ENCODE measurements around the gene CYB5RL.
"Not testable (repeated sequence)": the region's sequence is repeated elsewhere in the genome, so short reads cannot be mapped to it uniquely, and the experiment has no call there.

The CYB5RL gene

DNA sequence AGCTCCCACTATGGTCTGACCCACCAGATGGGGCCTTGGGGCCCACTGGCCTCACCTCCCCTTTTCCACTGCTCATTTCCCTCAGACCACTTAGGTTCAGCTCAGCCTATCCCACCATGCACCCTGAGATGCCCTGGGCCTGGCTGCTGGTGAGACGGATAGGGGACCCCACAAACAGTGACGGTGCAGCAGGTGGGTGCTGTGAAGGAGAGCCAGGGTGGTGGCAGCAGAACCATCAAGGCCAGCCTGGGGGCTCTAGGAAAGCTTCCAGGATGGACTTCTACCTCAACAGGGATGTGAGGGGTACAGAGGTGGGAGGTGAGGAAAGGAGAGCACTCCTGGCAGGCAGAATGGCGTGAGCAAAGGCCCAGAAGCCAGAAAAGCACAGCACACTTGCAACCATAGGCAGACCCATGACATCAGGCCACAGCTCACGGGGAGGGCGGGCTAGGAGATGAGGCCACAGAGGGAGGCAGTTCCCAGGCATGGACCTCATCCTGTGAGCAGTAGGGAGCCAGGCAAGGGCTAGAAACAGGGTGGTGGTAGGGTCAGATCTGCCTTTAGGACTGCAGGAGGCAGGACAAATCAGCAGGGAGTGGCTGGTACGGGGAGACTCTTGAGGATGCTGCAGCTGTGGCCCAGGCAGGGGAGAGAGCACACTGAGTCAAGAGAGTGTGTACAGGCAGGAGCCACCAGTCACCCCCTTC is 23.1 kb downstream of the CYB5RL start:
- Histone ChIP-seq H3K4me1 (ENCODE audit: control insufficient read depth, insufficient read depth, low read length) (no peaks in the 10 kb centered on the region), H3K9ac (ENCODE audit: low read depth, low read length) (no peak overlapping the region), H3K4me3 (ENCODE audit: low read depth, low read length) (no peak overlapping the region), H3K27me3 (ENCODE audit: control insufficient read depth, insufficient read depth, low read length) (no peaks in the 10 kb centered on the region), H3K9me3 (ENCODE audit: control insufficient read depth, insufficient read depth, low read length) (no peaks in the 10 kb centered on the region), H3K36me3 (ENCODE audit: control insufficient read depth, insufficient read depth, low read length) (no peaks in the 10 kb centered on the region)

DNA sequence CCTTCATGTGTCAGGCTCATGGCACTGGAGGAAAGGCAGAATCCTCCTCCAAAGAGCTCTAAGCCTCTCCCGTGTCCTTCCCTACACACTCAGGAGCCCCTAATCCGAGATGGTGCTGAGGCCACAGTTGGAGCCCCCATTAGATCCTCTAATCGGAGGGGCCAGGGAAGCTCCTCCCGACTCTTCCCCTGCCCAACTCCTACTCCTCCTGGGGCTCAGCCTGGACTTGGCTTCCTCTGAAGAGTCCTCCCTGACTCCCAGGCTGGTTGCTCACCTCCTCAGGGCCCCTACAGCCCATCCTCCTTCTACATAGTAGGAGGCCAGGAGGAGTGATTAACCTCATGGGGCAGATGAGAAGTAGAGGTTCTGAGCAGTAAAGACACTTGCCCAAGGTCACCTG is 25.7 kb downstream of the CYB5RL start:
- no peaks in the 10 kb centered on the region for H3K27me3 ChIP-seq (ENCODE audit: control insufficient read depth, insufficient read depth, low read length)
- H3K9me3 ChIP-seq (ENCODE audit: control insufficient read depth, insufficient read depth, low read length): no peaks in the 10 kb centered on the region
- H3K4me1 ChIP-seq (ENCODE audit: control insufficient read depth, insufficient read depth, low read length): no peaks in the 10 kb centered on the region
- no peaks in the 10 kb centered on the region for H3K36me3 ChIP-seq (ENCODE audit: control insufficient read depth, insufficient read depth, low read length)
- H3K4me3 ChIP-seq (ENCODE audit: low read depth, low read length): no peak overlapping the region
- H3K9ac ChIP-seq (ENCODE audit: low read depth, low read length): no peak overlapping the region

DNA sequence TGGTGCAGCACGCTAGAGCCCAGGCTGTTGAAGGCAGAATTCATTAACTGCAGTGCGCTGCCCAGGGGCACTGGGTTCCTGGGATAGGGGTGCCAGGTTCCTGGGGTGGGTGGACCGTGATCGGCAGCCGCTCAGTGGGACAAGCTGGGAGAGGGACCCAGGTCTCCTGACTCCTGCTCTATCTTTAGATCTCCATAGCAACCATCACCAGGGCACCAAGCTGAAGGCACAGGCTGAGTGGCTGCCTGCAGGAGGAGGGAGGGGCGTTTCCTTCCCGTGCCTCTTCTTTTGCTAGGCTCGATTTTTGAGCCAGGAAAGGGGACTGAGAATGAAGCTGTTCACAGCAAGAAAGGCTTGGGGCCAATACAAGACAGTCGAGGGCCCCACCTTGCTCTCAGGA is 26.1 kb downstream of the CYB5RL start:
- H3K27me3 ChIP-seq (ENCODE audit: control insufficient read depth, insufficient read depth, low read length): no peaks in the 10 kb centered on the region
- no peak overlapping the region for H3K4me3 ChIP-seq (ENCODE audit: low read depth, low read length)
- H3K9ac ChIP-seq (ENCODE audit: low read depth, low read length): no peak overlapping the region
- H3K36me3 ChIP-seq (ENCODE audit: control insufficient read depth, insufficient read depth, low read length): no peaks in the 10 kb centered on the region
- no peaks in the 10 kb centered on the region for H3K4me1 ChIP-seq (ENCODE audit: control insufficient read depth, insufficient read depth, low read length)
- no peaks in the 10 kb centered on the region for H3K9me3 ChIP-seq (ENCODE audit: control insufficient read depth, insufficient read depth, low read length)

DNA sequence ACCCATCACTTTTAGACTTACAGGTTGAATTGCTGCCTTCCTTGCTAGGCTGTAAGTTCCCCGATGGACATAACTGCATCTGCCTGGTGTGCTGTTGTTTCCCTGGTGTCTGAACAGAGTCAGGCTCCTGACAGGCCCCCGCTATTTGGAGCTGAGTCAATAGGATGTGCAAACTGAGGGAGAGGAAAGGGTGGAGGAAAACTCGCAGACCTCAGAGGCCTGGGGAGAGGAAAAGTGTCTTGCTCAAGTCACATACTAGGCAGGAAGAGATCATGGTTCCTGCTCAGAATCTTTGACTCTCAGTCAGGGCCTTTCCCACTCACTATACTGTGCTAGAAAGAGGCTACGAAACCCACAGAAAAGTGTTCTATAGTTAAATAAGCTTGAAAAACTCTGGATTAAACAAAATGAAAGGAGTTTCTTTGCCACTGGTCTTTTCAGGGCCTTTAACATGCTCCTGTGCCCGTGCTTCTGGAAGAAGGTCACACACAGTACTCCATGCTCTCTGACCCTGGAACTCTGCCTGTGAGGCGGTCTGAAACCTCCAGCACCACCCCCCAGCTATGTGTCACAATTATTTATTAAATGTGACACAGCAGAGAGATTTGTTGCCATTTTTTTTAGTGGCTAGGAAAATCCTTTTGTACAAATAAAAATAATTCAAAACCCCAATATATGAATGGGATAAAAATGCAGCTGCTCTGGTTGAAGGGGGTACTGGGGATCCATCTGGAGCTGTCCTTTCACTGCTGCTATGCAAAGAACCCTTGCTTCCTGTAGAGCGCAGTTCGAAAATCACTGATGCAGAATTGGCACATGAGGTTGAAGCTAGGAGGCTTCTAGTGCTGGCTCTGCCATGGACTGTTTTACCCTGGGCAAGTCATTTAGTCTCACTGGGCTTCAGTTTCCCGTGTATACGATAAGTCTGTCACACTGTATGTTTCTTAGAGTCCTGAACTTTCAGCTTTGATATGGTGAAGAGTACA is 26.9 kb downstream of the CYB5RL start:
- H3K9ac ChIP-seq (ENCODE audit: low read depth, low read length): no peak overlapping the region

DNA sequence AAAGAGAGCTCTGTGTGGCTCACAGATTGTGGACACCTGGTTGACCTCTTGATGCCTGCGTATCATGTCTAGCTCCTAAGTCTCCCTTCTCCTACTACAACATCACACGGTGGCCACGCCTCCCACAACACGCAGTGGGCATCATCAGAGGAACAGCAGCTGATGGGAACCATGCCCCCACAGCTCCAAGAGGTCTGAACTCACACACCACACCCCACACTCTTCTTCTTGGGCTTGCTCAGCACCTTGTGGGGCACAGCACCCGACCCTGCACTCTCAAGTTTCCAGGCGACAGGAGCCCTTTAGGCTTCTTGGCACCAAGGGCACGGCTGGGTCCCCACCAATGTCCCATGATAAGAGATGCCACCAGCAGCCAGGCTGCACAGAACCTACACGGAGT is 28.2 kb downstream of the CYB5RL start:
- Histone ChIP-seq H3K4me3 (ENCODE audit: low read depth, low read length) (no peak overlapping the region), H3K9me3 (ENCODE audit: control insufficient read depth, insufficient read depth, low read length) (no peaks in the 10 kb centered on the region), H3K27me3 (ENCODE audit: control insufficient read depth, insufficient read depth, low read length) (no peaks in the 10 kb centered on the region), H3K36me3 (ENCODE audit: control insufficient read depth, insufficient read depth, low read length) (no peaks in the 10 kb centered on the region), H3K4me1 (ENCODE audit: control insufficient read depth, insufficient read depth, low read length) (no peaks in the 10 kb centered on the region), H3K9ac (ENCODE audit: low read depth, low read length) (no peak overlapping the region)

More for the DNA sequence above, 26.9 kb downstream of the CYB5RL start:
- Histone ChIP-seq H3K4me1 (ENCODE audit: control insufficient read depth, insufficient read depth, low read length) (no peaks in the 10 kb centered on the region), H3K36me3 (ENCODE audit: control insufficient read depth, insufficient read depth, low read length) (no peaks in the 10 kb centered on the region), H3K4me3 (ENCODE audit: low read depth, low read length) (no peak overlapping the region), H3K9me3 (ENCODE audit: control insufficient read depth, insufficient read depth, low read length) (no peaks in the 10 kb centered on the region), H3K27me3 (ENCODE audit: control insufficient read depth, insufficient read depth, low read length) (no peaks in the 10 kb centered on the region)

DNA sequence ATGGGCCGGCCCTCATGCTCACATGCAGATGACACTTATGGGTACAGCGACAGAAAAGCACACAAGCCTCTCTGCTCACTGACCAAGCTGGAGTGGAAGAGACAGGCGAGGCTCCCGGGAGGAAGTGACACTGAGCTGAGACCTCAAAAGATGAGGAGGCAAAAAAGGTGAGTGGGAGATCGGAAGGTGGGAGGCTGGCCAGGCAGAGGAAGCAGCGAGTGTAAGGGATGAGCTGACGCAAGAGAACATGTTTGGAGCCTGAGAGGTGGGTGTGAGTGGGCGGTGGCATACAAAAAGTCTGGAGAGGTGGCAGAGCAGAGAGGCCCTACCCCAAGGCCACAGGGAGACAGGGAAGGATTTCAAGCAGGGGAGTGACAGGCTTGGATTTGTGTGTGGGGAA is 28.8 kb downstream of the CYB5RL start:
- Histone ChIP-seq H3K27me3 (ENCODE audit: control insufficient read depth, insufficient read depth, low read length) (no peaks in the 10 kb centered on the region), H3K36me3 (ENCODE audit: control insufficient read depth, insufficient read depth, low read length) (no peaks in the 10 kb centered on the region), H3K4me1 (ENCODE audit: control insufficient read depth, insufficient read depth, low read length) (no peaks in the 10 kb centered on the region), H3K9me3 (ENCODE audit: control insufficient read depth, insufficient read depth, low read length) (no peaks in the 10 kb centered on the region), H3K9ac (ENCODE audit: low read depth, low read length) (no peak overlapping the region), H3K4me3 (ENCODE audit: low read depth, low read length) (no peak overlapping the region)

DNA sequence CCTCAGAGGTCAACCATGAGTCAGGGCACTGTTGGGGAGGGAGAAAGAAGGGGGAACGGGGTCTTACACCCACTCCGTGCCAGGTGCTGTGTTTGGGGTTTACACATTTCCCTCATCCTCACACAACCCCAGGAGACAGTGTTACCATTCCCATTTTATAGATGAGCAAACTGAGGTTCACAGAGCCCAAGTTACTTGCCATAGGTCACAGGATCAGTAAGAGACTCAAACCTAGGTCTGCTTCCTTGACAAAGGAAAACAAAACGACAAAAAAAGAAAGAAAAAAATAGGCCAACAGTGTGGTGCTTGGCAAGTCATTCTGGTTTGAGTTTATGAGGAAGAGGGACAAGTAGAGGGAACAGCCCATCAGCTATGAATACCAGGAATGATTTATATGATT is 30.8 kb downstream of the CYB5RL start:
- Histone ChIP-seq H3K4me3 (ENCODE audit: low read depth, low read length) (no peak overlapping the region), H3K9me3 (ENCODE audit: control insufficient read depth, insufficient read depth, low read length) (no peaks in the 10 kb centered on the region), H3K9ac (ENCODE audit: low read depth, low read length) (no peak overlapping the region), H3K4me1 (ENCODE audit: control insufficient read depth, insufficient read depth, low read length) (no peaks in the 10 kb centered on the region), H3K36me3 (ENCODE audit: control insufficient read depth, insufficient read depth, low read length) (no peaks in the 10 kb centered on the region), H3K27me3 (ENCODE audit: control insufficient read depth, insufficient read depth, low read length) (no peaks in the 10 kb centered on the region)

DNA sequence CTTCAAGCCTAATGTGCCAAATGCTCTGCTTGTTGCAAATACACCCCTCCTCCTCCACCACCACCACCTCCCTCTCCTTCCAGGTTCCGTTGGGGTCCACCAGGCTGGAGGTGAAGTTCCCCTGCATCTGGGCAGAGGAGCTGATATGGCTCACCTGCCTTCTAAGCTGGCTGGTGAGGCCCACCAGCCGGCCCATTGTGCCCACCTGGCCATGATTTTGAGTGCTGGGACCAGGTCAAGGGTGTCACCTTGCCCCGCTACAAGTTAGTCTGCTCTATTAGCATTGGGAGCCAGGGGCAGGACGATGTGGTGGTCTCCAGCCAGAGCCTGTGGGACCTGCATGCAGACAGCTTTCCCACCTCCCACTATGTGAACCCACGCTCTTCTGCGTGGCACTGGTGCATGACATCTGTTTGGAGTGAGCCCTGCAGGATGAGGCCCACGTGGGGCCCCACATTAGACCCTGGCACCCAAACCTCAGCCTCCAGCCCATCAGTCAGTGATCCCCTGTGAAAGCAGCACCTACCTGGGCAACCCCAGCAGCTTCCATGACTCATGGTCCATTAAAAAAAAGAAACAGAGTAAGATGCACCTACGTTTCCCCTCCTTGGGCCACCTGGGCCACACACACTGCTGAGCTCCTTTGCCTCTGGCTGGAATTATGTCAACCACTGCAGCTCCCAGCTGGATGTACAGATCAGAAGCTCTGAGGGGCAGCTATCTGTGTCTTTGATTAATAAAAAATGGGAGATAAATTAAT is 31.4 kb downstream of the CYB5RL start:
- Histone ChIP-seq H3K9me3 (ENCODE audit: control insufficient read depth, insufficient read depth, low read length) (no peaks in the 10 kb centered on the region), H3K27me3 (ENCODE audit: control insufficient read depth, insufficient read depth, low read length) (no peaks in the 10 kb centered on the region), H3K9ac (ENCODE audit: low read depth, low read length) (no peak overlapping the region), H3K4me1 (ENCODE audit: control insufficient read depth, insufficient read depth, low read length) (no peaks in the 10 kb centered on the region), H3K4me3 (ENCODE audit: low read depth, low read length) (no peak overlapping the region), H3K36me3 (ENCODE audit: control insufficient read depth, insufficient read depth, low read length) (no peaks in the 10 kb centered on the region)

DNA sequence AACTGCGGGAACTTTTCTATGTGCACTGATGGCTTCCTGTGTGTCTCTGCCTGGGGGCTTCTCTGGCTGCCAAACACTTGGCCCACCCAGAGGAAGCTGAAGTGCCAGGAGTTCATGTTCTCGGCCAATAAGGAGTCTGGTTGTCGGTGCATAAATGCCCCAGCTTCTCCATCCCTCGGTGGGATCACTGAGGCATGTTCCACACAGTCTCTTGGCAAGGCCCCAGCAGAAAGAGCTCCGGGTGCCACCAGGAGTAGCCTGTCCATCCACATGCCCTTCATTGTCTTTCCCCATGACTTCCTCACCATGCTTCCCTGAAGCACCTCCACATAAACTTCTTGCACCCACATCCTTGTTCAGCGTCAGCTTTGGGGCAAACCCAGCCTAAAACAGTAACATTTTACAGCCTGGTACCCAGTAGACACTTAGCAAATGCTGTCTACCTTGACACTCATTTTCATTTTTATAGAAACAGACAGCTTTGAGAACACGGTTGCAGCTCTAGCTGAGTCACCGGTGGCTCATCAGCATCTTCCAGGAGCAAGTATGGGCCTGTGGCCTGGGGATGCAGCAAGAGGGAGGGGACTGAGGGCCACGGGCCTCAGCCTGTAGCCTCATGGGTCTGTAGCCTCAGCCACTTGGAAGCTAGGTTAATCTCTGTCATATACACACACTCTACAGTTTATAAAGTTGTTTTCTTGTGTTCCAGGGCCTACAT is 32.2 kb downstream of the CYB5RL start:
- H3K9ac ChIP-seq (ENCODE audit: low read depth, low read length): no peak overlapping the region
- no peak overlapping the region for H3K4me3 ChIP-seq (ENCODE audit: low read depth, low read length)
- no peaks in the 10 kb centered on the region for H3K9me3 ChIP-seq (ENCODE audit: control insufficient read depth, insufficient read depth, low read length)
- H3K27me3 ChIP-seq (ENCODE audit: control insufficient read depth, insufficient read depth, low read length): no peaks in the 10 kb centered on the region
- no peaks in the 10 kb centered on the region for H3K36me3 ChIP-seq (ENCODE audit: control insufficient read depth, insufficient read depth, low read length)
- no peaks in the 10 kb centered on the region for H3K4me1 ChIP-seq (ENCODE audit: control insufficient read depth, insufficient read depth, low read length)

DNA sequence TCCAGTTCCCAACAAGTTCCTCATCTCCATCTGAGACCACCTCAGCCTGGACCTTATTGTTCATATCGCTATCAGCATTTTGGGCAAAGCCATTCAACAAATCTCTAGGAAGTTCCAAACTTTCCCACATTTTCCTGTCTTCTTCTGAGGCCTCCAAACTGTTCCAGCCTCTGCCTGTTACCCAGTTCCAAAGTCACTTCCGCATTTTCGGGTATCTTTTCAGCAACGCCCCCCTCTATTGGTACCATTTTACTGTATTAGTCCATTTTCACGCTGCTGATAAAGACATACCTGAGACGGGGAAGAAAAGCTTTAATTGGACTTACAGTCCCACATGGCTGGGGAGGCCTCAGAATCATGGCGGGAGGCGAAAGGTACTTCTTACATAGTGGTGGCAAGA is 33.5 kb downstream of the CYB5RL start:
- not testable (repeated sequence) for H3K9ac ChIP-seq (ENCODE audit: low read depth, low read length); H3K36me3 ChIP-seq (ENCODE audit: control insufficient read depth, insufficient read depth, low read length); H3K9me3 ChIP-seq (ENCODE audit: control insufficient read depth, insufficient read depth, low read length); H3K27me3 ChIP-seq (ENCODE audit: control insufficient read depth, insufficient read depth, low read length); H3K4me1 ChIP-seq (ENCODE audit: control insufficient read depth, insufficient read depth, low read length); H3K4me3 ChIP-seq (ENCODE audit: low read depth, low read length)

DNA sequence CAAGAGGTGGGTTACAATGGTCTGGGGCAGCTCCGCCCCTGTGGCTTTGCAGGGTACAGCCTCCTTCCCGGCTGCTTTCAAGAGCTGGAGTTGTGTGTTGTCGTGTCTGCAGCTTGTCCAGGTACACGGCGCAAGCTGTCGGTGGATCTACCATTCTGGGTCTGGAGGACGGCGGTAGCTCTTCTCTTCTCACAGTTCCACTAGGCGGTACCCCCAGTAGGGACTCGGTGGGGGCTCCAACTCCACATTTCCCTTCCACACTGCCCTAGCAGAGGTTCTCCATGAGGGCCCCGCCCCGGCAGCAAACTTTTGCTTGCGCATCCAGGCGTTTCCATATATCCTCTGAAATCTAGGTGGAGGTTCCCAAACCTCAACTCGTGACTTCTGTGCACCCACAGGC is 34.7 kb downstream of the CYB5RL start:
- H3K4me3 ChIP-seq (ENCODE audit: low read depth, low read length): no peak overlapping the region
- no peaks in the 10 kb centered on the region for H3K27me3 ChIP-seq (ENCODE audit: control insufficient read depth, insufficient read depth, low read length)
- H3K9ac ChIP-seq (ENCODE audit: low read depth, low read length): no peak overlapping the region
- H3K4me1 ChIP-seq (ENCODE audit: control insufficient read depth, insufficient read depth, low read length): no peaks in the 10 kb centered on the region
- no peaks in the 10 kb centered on the region for H3K36me3 ChIP-seq (ENCODE audit: control insufficient read depth, insufficient read depth, low read length)
- no peaks in the 10 kb centered on the region for H3K9me3 ChIP-seq (ENCODE audit: control insufficient read depth, insufficient read depth, low read length)

Data from iPS-15b (cell line).